SK-N-SH treated with all-trans-retinoic acid at 6 μM for 48 hours (cell line): ENCODE results near the gene SMTN.

ENCODE experiments used
- ATAC-seq: fragments of 200-7000 bp; cut with Tn5 transposase; 3 replicates; pipeline ENCODE4 v1.9.1; 2020; ENCODE audit warnings: mild to moderate bottlenecking, moderate library complexity
- ARNTL ChIP-seq: fragments of 450-650 bp; formaldehyde crosslinking; IDR thresholded peaks from 2 replicates; pipeline ENCODE4 v1.5.0; 2020; ENCODE audit warnings: low read depth, mild to moderate bottlenecking, moderate library complexity, borderline replicate concordance
- BACH2 ChIP-seq: fragments of 250-450 bp; sonication (Bioruptor Pico); IDR thresholded peaks from 2 replicates; pipeline ENCODE4 v1.9.0; 2021; ENCODE audit warnings: mild to moderate bottlenecking, borderline replicate concordance
- CSDC2 ChIP-seq: fragments of 250-450 bp; sonication (Bioruptor Pico); IDR thresholded peaks from 2 replicates; pipeline ENCODE4 v1.5.0; 2020; ENCODE audit warnings: mild to moderate bottlenecking, moderate library complexity
- ESRRG ChIP-seq: fragments of 250-450 bp; sonication (Bioruptor Pico); IDR thresholded peaks from 2 replicates; pipeline ENCODE4 v1.6.1; 2021; ENCODE audit warnings: mild to moderate bottlenecking
- GLIS3 ChIP-seq: fragments of 250-450 bp; sonication (Bioruptor Pico); IDR thresholded peaks from 2 replicates; pipeline ENCODE4 v1.5.0; 2020; ENCODE audit warnings: mild to moderate bottlenecking, moderate library complexity
- ISL1 ChIP-seq: fragments of 250-450 bp; sonication (Bioruptor Pico); IDR thresholded peaks from 2 replicates; pipeline ENCODE4 v2.1.2; 2022; ENCODE audit warnings: mild to moderate bottlenecking, moderate library complexity
- OSR1 ChIP-seq: fragments of 250-450 bp; sonication (Bioruptor Pico); IDR thresholded peaks from 2 replicates; pipeline ENCODE4 v1.8.0; 2022; ENCODE audit warnings: moderate library complexity, mild to moderate bottlenecking, inconsistent platforms
- PATZ1 ChIP-seq: fragments of 250-450 bp; sonication (Bioruptor Pico); IDR thresholded peaks from 2 replicates; pipeline ENCODE4 v1.8.0; 2020; ENCODE audit warnings: mild to moderate bottlenecking, moderate library complexity, borderline replicate concordance
- PPARA ChIP-seq: fragments of 250-450 bp; sonication (Bioruptor Pico); IDR thresholded peaks from 2 replicates; pipeline ENCODE4 v1.5.0; 2020; ENCODE audit warnings: mild to moderate bottlenecking, borderline replicate concordance
- RARB ChIP-seq: fragments of 250-450 bp; sonication (Bioruptor Pico); IDR thresholded peaks from 2 replicates; pipeline ENCODE4 v1.8.0; 2021; ENCODE audit warnings: mild to moderate bottlenecking, moderate library complexity
- TCF4 ChIP-seq: fragments of 250-450 bp; sonication (Bioruptor Pico); IDR thresholded peaks from 2 replicates; pipeline ENCODE4 v1.8.0; 2021; ENCODE audit warnings: mild to moderate bottlenecking, moderate library complexity, borderline replicate concordance
- TOX ChIP-seq: fragments of 250-450 bp; sonication (Bioruptor Pico); IDR thresholded peaks from 2 replicates; pipeline ENCODE4 v1.8.0; 2021; ENCODE audit warnings: mild to moderate bottlenecking, moderate library complexity, borderline replicate concordance
- TSHZ2 ChIP-seq: fragments of 250-450 bp; sonication (Bioruptor Pico); IDR thresholded peaks from 2 replicates; pipeline ENCODE4 v1.5.0; 2020; ENCODE audit warnings: mild to moderate bottlenecking, moderate library complexity
- ZC3H10 ChIP-seq: fragments of 250-450 bp; sonication (Bioruptor Pico); IDR thresholded peaks from 2 replicates; pipeline ENCODE4 v1.5.1; 2021; ENCODE audit warnings: mild to moderate bottlenecking, moderate library complexity
- ZFP3 ChIP-seq: fragments of 250-450 bp; sonication (Bioruptor Pico); IDR thresholded peaks from 2 replicates; pipeline ENCODE4 v1.5.0; 2020; ENCODE audit warnings: mild to moderate bottlenecking, moderate library complexity
- ZFP30 ChIP-seq: fragments of 450-650 bp; formaldehyde crosslinking; IDR thresholded peaks from 2 replicates; pipeline ENCODE4 v1.5.0; 2022; ENCODE audit warnings: mild to moderate bottlenecking, moderate library complexity
- ZNF565 ChIP-seq: fragments of 450-650 bp; formaldehyde crosslinking; conservative IDR thresholded peaks from 2 replicates; pipeline ENCODE4 v1.5.0; 2020; ENCODE audit warnings: low read depth, mild to moderate bottlenecking, moderate library complexity
- ZNF70 ChIP-seq: fragments of 450-650 bp; formaldehyde crosslinking; IDR thresholded peaks from 2 replicates; pipeline ENCODE4 v1.5.0; 2020; ENCODE audit warnings: mild to moderate bottlenecking, moderate library complexity
- TF ChIP-seq, protein P1 (sequence below): fragments of 250-450 bp; sonication (Bioruptor Pico); IDR thresholded peaks from 2 replicates; pipeline ENCODE4 v1.5.1; 2020; ENCODE audit warnings: low read depth, mild to moderate bottlenecking, moderate library complexity
- TF ChIP-seq, protein P2 (sequence below): fragments of 250-450 bp; sonication (Bioruptor Pico); IDR thresholded peaks from 2 replicates; pipeline ENCODE4 v1.8.0; 2021; ENCODE audit warnings: low read depth, mild to moderate bottlenecking, moderate library complexity, borderline replicate concordance
- TF ChIP-seq, protein P3 (sequence below): fragments of 250-450 bp; sonication (Bioruptor Pico); IDR thresholded peaks from 2 replicates; pipeline ENCODE4 v1.5.1; 2021; ENCODE audit warnings: mild to moderate bottlenecking, moderate library complexity

The SMTN gene

GRCh38 chr22:31128156-31128555 lies 47.0 kb downstream of the SMTN start:
- ATAC-seq = no peak
- TF ChIP-seq, protein P1, sequence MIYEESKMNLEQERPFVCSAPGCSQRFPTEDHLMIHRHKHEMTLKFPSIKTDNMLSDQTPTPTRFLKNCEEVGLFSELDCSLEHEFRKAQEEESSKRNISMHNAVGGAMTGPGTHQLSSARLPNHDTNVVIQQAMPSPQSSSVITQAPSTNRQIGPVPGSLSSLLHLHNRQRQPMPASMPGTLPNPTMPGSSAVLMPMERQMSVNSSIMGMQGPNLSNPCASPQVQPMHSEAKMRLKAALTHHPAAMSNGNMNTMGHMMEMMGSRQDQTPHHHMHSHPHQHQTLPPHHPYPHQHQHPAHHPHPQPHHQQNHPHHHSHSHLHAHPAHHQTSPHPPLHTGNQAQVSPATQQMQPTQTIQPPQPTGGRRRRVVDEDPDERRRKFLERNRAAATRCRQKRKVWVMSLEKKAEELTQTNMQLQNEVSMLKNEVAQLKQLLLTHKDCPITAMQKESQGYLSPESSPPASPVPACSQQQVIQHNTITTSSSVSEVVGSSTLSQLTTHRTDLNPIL (CRISPR knock-in tag) = no peak
- TF ChIP-seq BACH2 = no peak
- TF ChIP-seq ESRRG (CRISPR knock-in tag) = no peak
- TF ChIP-seq TCF4 (CRISPR knock-in tag) = no peak
- TF ChIP-seq, protein P2, sequence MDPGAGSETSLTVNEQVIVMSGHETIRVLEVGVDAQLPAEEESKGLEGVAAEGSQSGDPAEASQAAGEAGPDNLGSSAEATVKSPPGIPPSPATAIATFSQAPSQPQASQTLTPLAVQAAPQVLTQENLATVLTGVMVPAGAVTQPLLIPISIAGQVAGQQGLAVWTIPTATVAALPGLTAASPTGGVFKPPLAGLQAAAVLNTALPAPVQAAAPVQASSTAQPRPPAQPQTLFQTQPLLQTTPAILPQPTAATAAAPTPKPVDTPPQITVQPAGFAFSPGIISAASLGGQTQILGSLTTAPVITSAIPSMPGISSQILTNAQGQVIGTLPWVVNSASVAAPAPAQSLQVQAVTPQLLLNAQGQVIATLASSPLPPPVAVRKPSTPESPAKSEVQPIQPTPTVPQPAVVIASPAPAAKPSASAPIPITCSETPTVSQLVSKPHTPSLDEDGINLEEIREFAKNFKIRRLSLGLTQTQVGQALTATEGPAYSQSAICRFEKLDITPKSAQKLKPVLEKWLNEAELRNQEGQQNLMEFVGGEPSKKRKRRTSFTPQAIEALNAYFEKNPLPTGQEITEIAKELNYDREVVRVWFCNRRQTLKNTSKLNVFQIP = no peak
- no peak for TF ChIP-seq TOX (CRISPR knock-in tag)
- TF ChIP-seq OSR1 (CRISPR knock-in tag) = no peak
- TF ChIP-seq ZC3H10 (CRISPR knock-in tag) = no peak
- no peak for TF ChIP-seq ISL1 (CRISPR knock-in tag)
- no peak for TF ChIP-seq ARNTL (CRISPR knock-in tag)

GRCh38 chr22:31130873-31131272 lies 49.8 kb downstream of the SMTN start:
- TF ChIP-seq ZFP30 (CRISPR knock-in tag) = no peak
- TF ChIP-seq PPARA = no peak
- TF ChIP-seq ZNF70 (CRISPR knock-in tag) = no peak
- TF ChIP-seq PATZ1 (CRISPR knock-in tag) = no peak
- no peak for TF ChIP-seq ESRRG (CRISPR knock-in tag)
- ATAC-seq = no peak

DNA sequence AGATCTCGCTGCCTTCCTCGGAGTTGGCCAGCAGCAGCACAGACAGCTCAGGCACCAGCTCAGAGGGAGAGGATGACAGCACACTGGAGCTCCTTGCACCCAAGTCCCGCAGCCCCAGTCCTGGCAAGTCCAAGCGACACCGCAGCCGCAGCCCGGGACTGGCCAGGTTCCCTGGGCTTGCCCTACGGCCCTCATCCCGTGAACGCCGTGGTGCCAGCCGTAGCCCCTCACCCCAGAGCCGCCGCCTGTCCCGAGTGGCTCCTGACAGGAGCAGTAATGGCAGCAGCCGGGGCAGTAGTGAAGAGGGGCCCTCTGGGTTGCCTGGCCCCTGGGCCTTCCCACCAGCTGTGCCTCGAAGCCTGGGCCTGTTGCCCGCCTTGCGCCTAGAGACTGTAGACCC lies 52.8 kb downstream of the SMTN start:
- TF ChIP-seq, protein P3, sequence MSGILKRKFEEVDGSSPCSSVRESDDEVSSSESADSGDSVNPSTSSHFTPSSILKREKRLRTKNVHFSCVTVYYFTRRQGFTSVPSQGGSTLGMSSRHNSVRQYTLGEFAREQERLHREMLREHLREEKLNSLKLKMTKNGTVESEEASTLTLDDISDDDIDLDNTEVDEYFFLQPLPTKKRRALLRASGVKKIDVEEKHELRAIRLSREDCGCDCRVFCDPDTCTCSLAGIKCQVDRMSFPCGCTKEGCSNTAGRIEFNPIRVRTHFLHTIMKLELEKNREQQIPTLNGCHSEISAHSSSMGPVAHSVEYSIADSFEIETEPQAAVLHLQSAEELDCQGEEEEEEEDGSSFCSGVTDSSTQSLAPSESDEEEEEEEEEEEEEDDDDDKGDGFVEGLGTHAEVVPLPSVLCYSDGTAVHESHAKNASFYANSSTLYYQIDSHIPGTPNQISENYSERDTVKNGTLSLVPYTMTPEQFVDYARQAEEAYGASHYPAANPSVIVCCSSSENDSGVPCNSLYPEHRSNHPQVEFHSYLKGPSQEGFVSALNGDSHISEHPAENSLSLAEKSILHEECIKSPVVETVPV (CRISPR knock-in tag) = no peak
- TF ChIP-seq, protein P2 = no peak
- TF ChIP-seq GLIS3 (CRISPR knock-in tag) (no peak), PATZ1 (CRISPR knock-in tag) (no peak), TSHZ2 (CRISPR knock-in tag) (no peak), TOX (CRISPR knock-in tag) (no peak), RARB (CRISPR knock-in tag) (no peak), CSDC2 (no peak), ZFP3 (CRISPR knock-in tag) (no peak), ZC3H10 (CRISPR knock-in tag) (no peak), ZFP30 (CRISPR knock-in tag) (no peak), PPARA (no peak), OSR1 (CRISPR knock-in tag) (no peak), ZNF70 (CRISPR knock-in tag) (no peak), BACH2 (no peak), ESRRG (CRISPR knock-in tag) (no peak), ZNF565 (no peak), ISL1 (CRISPR knock-in tag) (no peak), TCF4 (CRISPR knock-in tag) (no peak)
- TF ChIP-seq, protein P1 (CRISPR knock-in tag) = no peak
- TF ChIP-seq, all 23 proteins: peak for 0
- ATAC-seq = no peak
